DLD1 (cell line): ENCODE measurements around the gene COMMD8.
"Not testable (repeated sequence)": the region's sequence is repeated elsewhere in the genome, so short reads cannot be mapped to it uniquely, and the experiment has no call there.

Experiments
- in situ Hi-C: cut with HindIII; loops from 2 replicates; pipeline ENCODE4 v1.10.0; 2017; ENCODE audit warnings: low sequenced_read_pairs

Gene COMMD8

DNA sequence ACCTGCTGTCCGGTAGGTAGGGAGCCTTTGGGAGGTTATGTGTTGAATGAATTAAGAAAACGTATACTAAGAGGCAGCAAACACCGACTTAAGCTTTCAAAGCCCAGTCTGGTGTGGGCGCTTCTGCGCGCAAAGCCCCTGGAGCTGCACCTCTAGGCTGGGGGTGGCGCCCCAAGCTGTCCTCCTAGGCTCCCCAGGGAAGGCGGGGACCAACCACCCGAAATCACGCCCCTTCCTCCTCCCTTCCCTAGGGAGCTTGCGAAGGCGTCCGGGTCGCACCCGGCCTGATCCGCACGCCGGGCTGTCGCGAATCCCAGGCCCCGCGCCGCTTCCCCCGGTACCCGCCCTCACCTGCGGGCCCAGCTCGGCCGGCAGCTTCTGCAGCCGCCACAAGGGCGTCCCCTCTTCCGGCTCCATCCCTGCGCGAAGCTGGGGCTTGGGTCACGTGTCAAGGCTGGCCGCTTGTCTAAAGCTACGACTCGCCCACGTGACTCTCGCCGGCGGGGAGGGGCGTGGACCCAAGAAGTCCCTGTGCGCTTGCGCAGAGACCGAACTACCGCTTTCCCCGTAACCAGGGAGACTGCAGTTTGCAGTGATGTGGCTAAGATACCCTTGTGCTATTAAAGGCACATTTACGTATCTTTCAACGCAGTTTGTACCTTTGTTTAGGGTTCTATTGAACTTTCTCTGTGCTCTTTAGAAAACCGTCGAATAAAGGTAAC is at the start of gene COMMD8:
TSS of gene COMMD8 (minus strand) at position 468 of the 722 bp plus-strand sequence. CDS start at position 417, 51 bp downstream.
- in situ Hi-C loops, result no loop called here

DNA sequence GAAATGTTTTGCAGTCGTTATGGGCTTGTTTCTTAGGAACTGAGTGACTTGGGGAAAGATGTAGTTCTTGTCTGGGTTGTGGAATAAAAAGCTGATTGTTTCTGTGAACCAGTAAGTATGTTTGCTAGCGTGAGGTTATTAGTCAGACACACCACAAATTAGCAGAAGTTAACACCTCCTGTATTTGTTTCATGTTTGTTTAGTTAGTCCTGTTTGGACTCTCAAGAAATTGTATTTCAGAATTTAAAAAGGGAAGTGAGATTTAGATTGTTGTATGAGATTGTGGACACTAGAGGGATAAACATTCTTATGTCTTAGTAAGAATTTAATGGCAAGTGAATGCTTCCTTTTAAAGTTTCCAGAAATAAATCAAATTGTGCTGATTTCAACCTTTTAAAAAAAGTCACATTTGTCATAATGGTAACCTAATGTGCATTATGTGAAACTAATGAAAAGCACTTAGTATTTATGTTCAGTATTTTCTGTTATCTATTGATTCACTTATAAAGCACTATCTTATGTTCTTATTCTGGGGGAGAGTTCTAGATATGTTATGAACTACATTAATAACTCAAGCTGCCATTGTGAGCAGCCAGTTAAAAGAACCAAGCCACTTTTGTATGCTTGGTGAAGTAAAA is 47.1 kb upstream of the COMMD8 start:
- in situ Hi-C loops, result no loop called here

DNA sequence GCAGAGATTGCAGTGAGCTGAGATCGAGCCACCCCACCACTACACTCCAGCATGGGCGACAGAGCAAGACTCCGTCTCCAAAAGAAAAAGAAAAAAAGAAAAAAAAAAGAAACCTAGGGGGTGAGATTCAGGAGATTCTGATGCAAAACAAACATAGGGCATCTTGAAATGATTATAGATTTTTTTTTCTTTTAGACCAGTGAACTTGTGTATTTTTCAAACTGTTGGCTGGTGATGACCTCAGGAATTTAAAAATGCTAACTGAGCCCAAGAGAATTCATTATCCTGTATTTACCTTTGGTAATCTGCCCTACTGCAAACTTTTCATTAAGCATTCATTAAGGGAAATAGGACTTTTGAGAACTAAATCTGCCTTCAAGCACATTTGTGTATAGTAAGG is 42.2 kb upstream of the COMMD8 start:
- in situ Hi-C loops, result no loop called here

DNA sequence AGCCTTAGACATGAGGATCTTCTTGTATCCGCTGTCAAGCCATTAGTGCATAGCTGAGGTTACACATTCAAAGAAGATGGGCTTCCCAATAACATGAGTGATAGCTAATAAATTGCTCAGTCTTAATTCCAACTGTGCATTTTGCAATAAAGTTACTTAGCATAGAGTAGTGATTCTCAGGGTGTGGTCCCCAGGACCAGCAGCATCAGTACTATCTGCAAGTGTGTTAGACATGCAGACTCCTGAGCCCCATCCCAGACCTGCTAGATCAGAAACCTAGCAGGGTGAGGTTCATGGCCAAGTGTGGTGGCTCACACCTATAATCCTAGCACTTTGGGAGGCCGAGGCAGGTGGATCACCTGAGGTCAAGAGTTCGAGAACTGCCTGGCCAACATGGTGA is 41.6 kb upstream of the COMMD8 start:
- in situ Hi-C loops, result no loop called here

DNA sequence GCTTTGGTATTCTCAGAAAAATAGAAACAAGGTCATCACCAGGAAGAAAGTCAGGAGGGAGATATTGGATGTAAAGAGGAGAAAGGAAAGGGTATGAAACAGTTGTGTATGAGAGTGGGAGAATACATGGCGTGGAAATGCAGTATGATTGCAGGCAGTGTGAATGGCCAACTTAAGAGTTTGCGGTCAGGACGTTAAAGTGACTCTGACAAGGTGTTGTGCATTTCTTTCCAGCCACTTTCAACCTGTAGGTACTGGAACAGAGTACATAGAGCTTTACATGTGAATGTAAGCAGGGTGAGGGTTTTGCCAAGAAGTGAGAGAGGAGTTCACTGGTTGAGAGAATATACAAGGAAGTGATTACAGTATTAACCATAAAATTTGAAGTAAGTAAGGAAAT is 37.3 kb upstream of the COMMD8 start:
- in situ Hi-C loops, result no loop called here

DNA sequence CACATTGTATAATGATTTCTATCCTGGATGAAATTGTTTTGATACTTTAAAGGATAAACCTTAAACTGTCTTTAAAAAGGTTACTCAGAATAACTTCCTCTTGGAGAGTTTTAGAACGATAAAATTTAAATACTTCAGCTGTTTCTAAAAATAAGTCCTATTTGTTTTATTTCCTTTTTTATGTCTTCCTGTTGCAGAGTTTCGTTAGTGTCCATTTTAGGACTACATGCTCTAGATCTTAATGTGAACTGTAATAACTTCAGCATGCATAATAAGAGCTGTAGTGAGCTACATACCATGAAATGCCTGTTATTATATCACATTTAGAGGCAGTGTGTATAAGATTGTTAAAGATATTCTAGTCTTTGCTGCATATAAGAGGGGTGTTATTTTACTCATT is 36.2 kb upstream of the COMMD8 start:
- in situ Hi-C loops, result no loop called here

DNA sequence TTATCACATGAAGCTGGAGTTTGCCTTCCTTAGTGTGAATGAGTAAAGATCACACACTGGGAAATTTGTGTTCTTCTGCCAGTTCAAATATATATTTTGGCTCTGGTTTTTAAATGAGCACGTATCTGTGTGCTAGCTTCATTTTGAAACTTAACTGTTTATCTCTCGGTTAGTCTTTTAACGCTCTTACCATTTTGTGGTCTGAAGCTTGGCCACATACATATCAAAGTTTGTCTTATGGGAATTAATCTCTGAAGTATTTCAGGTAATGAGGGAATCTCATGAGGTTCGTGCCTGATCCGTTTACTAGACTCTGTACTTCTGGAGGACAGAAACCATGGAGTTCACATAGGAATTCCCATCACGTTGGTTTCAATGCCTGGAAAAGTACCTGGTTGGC is 35.4 kb upstream of the COMMD8 start:
- in situ Hi-C loops, result no loop called here

DNA sequence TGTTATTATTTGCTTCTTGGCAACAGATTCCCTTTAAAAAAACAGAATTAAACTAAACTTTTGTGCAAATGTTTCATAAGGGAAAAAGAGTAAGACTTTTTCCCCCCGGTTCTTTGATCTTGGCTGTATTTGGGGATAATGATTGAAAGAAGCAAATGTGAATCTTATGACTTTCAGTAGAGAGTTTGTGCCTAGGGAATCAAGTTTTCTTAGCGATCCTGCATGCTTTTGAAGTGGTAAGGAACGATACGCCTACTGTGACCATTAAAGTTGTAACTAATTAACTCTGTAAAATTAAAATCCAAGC is 30.6 kb upstream of the COMMD8 start:
- in situ Hi-C loops, result no loop called here

DNA sequence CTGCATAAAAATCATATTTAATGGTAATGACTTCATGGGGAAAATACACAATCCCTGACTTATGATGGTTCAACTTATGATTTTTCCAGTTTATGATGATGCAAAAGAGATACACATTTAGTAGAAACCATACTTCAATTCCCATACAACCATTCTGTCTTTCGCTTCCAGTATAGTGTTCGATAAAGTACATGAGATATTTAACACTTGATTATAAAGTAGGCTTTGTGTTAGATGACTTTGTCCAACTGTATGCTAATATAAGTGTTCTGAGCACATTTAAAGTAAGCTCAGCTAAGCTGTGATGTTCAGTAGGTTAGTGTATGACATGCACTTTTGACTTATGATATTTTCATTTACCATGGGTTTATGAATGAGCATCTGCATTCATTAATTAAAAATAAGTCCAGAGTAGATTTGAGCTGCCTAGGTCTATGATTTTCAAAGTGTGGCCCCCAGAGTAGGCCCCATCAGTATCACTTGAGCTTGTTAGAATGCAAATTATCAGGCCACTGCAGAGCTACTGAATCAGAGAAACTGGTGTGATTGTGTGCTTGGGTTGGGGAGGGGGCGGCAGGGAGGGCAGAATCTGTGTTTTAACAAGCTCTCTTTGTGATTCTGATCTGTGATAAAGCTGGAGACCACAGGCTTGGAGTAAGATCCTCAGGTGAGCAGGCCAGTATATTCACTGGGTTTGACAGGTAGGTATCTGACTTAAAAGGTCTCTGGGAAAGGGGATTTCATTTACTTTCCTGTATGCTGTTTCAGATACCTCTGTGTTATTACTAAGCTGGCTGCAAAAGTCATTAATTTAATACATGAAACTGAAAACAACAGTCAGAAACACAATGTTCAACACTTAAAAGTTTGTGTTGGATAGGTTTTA is 30.0 kb upstream of the COMMD8 start:
- in situ Hi-C loops, result no loop called here

DNA sequence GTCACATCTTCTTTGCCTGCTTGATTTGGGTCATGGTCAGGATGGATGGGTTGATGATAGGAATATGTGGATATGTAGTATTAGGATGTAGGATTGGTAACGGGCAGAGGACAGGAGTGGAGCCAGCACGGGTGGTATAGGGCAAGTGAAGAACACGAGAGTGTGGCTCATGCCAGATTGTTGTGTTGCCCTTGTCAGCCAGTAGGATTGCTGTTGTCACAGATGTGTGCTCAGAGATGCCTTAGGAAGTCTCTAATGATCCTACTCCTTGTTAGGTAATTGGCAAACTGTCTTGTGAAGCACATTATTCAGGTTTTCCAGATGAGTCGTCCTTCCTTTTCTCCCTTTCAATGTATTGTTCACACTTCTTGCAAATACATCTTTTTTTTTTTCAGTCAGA is 27.0 kb upstream of the COMMD8 start:
- in situ Hi-C loops, result no loop called here

DNA sequence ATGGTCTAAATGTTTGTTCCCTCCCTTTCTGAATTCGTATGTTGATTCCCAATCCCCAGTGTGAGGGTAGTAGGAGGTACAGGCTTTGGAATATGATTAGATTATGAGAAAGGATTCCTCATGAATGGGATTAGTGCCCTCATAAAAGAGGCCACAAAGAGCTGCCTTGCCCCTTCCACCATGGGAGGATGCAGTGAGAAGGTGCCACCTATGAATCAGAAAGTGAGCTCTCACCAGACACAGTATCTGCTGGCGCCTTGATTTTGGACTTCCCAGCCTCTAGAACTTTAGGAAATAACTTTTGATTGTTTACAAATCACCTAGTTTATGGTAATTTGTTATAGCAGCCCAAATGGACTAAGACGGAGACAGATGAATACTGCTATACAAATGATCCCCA is 25.2 kb upstream of the COMMD8 start:
- in situ Hi-C loops, result no loop called here

DNA sequence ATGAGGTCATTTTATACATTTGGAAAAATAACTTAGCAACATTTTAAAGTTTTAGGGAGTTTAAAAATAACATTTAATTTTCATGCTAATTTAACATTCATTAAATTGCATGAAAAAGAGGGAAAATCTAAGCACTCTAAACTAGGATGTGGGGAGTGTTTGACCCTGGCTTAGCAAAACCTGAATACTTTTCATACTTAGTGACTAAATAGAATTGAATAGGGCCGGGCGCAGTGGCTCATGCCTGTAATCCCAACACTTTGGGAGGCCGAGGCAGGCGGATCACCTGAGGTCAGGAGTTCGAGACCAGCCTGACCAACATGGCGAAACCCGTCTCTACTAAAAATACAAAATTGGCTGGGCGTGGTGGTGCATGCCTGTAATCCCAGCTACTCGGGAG is 23.2 kb upstream of the COMMD8 start:
- in situ Hi-C loops, result not testable (repeated sequence)

DNA sequence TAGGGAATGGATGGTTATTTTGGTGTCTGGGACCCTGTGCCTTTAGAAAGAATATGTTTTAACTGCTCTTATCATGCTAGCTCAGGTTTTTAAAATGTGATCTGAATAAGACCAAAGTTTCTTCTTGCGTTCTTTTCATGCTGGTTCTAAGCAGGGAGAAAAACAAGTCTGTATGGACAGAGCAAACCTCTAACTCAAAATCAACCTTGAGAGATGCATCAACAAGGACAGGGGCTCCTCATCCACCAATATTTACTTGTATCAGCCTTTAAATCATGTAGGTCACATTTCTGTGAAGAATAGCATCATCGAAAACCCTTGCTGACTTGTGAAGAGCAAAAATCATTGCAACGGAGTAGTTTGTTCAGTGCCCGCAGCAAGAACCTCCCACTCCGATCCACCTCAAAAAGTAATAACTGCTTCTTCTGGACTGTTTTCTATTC is 22.8 kb upstream of the COMMD8 start:
- in situ Hi-C loops, result no loop called here

DNA sequence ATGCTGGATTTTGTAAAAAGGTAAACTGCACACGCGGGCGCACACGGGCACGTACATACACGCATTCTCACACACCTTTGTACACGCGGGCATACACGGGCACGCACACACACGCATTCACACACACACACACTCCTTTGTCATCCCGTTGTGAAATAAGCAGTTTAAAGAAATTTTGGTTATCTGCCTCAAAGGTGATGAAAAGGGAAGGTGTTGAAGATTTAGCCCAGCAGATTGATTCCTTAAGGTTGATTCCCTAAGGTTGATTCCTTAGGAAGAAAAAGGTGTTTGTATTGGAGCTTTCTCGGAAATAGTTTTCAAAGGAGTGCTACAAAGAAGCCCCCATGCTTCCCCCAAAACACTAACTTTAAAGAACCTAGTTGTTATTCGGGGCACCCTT is 22.3 kb upstream of the COMMD8 start:
- in situ Hi-C loops, result no loop called here

DNA sequence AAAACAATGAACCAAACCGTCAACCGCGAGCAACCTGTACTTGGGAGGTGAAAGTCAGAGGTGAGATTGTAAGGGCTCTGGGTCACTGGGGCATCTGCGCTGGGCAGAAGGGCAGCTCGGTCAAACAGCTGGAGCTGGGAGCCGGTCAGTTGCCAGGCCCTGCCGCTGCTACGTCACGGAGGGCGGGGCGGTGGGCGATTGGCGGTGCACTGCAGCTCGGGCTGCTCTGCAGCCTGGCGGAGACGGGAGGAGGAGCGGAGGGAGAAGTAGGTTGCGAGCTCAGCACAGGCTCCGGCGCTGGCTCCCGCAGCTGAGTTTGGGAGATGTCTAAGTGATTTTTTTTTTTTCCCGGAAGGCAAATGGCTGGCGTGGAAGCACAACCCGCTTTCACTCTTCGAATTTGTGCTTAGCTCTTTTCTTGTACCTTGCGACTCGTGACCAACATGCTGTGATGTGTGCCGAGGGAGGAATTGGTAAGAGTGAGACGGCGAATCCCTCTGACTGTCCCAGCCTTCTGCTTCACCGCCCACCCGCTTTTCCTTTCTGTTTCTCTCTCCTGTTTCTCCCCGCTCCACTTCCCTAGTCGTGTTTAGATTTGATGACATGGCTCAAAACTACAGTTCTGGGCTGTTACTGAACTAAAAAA is 21.7 kb upstream of the COMMD8 start, which contains the start of gene ATP10D:
TSS of gene ATP10D (plus strand) at position 229 of the 646 bp plus-strand sequence. CDS start 27,266 bp downstream, outside the sequence.
- in situ Hi-C loops, result no loop called here

DNA sequence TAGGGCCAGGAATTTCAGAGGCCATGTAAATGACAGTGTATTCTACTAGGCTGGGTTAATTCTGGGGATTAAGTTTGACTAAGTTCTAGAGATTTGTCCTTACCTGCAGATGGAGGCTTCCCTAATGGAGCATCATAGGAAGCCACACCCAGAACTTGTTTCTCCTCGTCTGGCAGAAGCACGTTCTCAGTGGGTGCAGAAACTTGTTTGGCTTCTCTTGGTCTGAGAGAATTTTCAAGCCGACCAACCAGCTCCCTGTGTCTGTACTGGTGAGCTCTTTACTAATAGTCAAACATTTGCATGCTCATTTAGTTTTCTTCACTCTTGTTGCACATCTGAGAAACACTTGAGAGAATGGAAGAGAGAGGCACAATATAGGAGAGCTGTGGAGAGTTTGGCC is 20.7 kb upstream of the COMMD8 start:
- in situ Hi-C loops, result no loop called here

DNA sequence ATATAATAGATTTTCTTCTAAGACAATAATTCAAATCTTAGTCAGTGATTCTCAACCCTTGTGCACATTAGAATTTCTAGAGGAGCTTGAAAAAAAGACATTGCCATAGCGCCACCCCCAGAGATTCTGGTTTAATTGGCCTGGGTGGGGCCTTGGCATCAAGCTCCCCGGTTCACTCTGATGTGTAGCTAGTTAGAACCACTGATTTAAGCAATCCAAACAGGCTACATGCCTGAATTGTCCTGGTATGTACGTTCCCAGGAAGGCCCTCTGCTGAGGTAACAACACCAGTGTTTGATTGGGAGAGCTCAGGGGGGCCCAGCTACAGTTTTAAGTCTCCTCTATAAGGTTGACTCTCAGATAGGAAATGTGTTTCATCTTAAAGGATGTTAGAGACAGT is 20.2 kb upstream of the COMMD8 start:
- in situ Hi-C loops, result no loop called here

DNA sequence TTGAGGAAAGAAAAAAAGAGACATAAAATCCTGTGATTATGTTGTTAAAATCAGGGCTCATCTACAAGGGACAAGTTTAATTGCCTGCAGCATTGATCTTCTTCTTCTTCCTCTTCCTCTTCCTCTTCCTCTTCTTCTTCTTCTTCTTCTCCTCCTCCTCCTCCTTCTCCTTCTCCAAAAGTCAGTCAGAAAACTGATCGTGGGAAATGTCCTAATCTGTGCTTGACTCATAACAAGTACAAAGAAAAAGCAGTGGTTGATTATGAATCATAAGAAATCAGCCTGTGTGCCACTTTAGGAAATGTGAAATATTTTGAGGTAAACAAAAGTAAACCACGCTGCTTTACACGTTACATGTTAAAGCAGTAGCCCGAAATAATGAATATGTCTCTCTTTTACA is 18.8 kb upstream of the COMMD8 start:
- in situ Hi-C loops, result no loop called here

DNA sequence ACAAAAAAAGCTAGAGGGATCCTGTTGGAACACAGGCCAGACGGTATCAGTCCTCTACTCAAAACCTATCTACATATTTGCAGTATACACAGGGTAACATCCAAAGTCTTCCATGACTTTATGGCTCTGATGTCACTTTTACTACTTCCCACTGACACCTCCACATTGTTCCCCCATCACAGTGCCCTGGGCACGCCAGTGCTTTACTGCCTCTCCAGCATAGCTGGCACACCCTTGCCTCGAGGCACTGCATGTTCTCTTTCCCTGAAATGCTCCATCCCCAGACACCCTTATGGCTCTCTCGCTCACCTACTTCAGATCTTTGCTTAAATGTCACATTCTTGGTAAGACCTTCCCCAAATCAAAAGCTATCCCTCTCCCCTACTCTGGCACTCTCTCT is 15.3 kb upstream of the COMMD8 start:
- in situ Hi-C loops, result no loop called here

DNA sequence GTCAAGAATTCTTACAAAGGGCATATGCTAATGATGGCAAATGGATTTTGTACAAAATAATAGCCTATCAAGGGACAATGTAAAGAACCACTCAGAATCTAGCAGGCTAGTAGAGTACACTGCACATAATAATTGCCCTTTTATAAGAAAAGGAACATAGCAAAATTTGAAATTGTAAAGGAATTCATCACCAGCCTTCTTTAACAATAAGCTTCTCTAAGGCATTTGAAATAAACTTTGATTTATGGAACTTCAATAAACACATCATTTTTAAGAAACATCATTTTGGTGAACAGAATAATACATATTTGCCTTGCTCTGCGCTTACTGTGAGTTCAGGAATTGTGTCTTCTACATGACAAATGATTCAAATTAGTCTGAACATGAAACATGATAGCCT is 11.9 kb upstream of the COMMD8 start:
- in situ Hi-C loops, result no loop called here

DNA sequence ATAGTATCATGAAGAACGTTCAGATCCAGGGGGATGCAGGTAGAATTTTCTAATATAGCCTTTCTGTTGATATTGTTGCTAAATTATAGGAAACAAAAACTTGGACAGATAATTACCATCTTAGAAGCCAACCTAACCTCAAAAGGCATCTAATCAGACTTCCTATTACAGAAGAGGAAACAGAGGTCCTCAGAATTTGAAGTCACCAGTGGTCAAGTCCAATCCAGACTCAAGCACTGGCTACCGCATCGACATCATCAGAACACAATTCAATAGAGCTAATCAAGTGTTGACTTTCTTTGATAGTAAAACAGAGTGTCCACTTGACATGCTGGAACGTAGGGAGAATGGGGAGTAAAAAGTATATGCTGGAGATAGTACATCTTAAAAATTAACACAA is 11.3 kb upstream of the COMMD8 start:
- in situ Hi-C loops, result no loop called here
